Testis (tissue), 2 donors: ENCODE measurements around the gene CD48.

Experiments used
- CTCF ChIP-seq, 3 experiments: fragments of 450-650 bp in 2 of 3; fragments of 200-600 bp in 1 of 3; sonication (generic) in 1 of 3; IDR thresholded peaks; one replicate each; pipeline ENCODE4 v1.5.1; 2016 to 2019; ENCODE audit warnings: antibody characterized with exemption in 3 of 3, mild to moderate bottlenecking in 2 of 3, moderate library complexity in 1 of 3
- POLR2A ChIP-seq: fragments of 450-650 bp; IDR thresholded peaks from one replicate; pipeline ENCODE4 v1.6.1; 2017; ENCODE audit warnings: antibody characterized with exemption, mild to moderate bottlenecking, moderate library complexity

DNA sequence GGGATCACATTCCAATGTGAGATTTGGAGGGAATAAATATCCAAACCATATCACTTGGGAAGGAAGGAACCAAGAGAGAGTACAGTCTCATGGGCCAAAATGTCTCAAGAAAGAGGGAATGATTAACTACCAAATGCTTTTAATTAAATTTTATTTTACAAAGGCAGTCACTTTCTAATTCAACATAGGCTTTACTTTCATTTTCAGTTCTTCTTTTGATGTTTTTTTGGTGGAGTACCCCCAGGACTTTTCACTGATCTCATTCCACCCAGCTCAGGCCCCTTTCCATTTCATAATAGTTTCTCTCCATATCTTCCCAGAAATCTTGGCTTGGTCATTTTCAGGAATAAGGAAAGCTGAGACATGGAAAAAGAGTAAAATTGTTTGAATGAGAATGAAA lies 22.3 kb upstream of the CD48 start:
- TF ChIP-seq CTCF (IDR thresholded peaks at IDR 0.05): no peak
- TF ChIP-seq POLR2A: no peak
